BLaER1 (cell line): Measurements from ENCODE around the gene PHKG2.
A peak's percentile ranks its signal among the peaks of the same experiment; 100 is the strongest.

Experiments used
- H3K27ac ChIP-seq: shearing (Covaris generic); formaldehyde crosslinking; 2 replicates; pipeline ENCODE4 v1.8.1; 2022
- H3K27me3 ChIP-seq: shearing (Covaris generic); formaldehyde crosslinking; 2 replicates; pipeline ENCODE4 v1.8.1; 2022
- H3K36me3 ChIP-seq: shearing (Covaris generic); formaldehyde crosslinking; 2 replicates; pipeline ENCODE4 v1.8.1; 2022
- H3K4me1 ChIP-seq: shearing (Covaris generic); formaldehyde crosslinking; 2 replicates; pipeline ENCODE4 v1.8.1; 2022
- H3K4me2 ChIP-seq: shearing (Covaris generic); formaldehyde crosslinking; 2 replicates; pipeline ENCODE4 v1.8.1; 2022
- H3K4me3 ChIP-seq: shearing (Covaris generic); formaldehyde crosslinking; 2 replicates; pipeline ENCODE4 v1.8.1; 2022
- H3K9ac ChIP-seq: shearing (Covaris generic); formaldehyde crosslinking; 2 replicates; pipeline ENCODE4 v1.8.1; 2022
- H3K9me3 ChIP-seq: shearing (Covaris generic); formaldehyde crosslinking; 2 replicates; pipeline ENCODE4 v1.8.1; 2022
- H4K20me1 ChIP-seq: shearing (Covaris generic); formaldehyde crosslinking; 2 replicates; pipeline ENCODE4 v1.8.1; 2022
- Cebpa-rat ChIP-seq: shearing (Covaris generic); IDR thresholded peaks from 2 replicates; pipeline ENCODE4 v1.8.1; 2022

Gene PHKG2

DNA sequence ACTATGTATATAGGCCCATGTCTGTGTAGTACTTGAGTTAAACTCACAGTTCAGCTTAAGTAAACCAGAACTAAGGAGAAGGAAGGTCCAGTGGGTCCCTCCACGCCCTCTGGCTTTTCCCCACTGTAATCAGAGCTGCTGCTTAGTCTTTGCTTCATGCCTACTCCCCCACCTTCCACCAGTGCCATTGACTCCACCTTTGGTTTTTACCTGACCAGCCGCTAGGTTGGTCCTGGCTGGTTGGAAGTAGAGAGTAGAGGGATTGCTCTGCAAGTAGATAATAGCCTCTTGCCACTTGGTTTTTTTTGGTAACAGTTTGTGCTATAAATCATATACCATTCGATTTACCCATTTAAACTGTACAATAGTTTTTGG is 22.8 kb upstream of the PHKG2 start:
- no peak for TF ChIP-seq Cebpa-rat
- Histone ChIP-seq H3K9ac (no peak overlapping the region), H3K4me3 (no peak overlapping the region), H3K4me1 (peaks cover 20% of the 10 kb centered on the region), H4K20me1 (peaks cover 95% of the 10 kb centered on the region), H3K27me3 (no peaks in the 10 kb centered on the region), H3K4me2 (no peak overlapping the region), H3K27ac (no peak overlapping the region), H3K36me3 (peaks cover 97% of the 10 kb centered on the region), H3K9me3 (no peaks in the 10 kb centered on the region)

DNA sequence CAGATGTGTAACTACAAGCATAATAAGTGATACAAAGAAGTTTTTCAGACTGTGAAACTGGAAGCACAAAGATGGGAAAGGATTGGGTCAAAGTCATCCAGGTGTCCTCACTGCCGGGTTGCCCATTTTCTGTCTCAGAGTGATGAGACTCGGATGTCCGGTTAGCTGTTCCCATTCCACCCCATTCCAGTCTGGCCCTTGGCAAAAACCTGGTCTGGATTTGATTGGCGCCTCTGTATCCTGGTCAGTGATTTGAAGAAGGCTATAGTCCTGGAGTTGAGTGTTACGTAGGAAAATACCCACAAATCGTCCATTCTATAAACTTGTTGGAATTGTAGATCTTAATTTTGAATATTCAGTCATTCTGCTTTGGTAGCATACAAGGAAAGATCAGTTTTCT is 19.9 kb upstream of the PHKG2 start:
- Histone ChIP-seq H3K36me3 (peaks cover 97% of the 10 kb centered on the region), H3K27me3 (no peaks in the 10 kb centered on the region), H3K27ac (no peak overlapping the region), H3K4me1 (peaks cover 20% of the 10 kb centered on the region), H4K20me1 (peaks cover 70% of the 10 kb centered on the region), H3K4me2 (peak overlapping the region; percentile 68), H3K9ac (no peak overlapping the region; the same call in 1 of the 2 replicates), H3K9me3 (no peaks in the 10 kb centered on the region), H3K4me3 (no peak overlapping the region)
- TF ChIP-seq Cebpa-rat, result no peak

DNA sequence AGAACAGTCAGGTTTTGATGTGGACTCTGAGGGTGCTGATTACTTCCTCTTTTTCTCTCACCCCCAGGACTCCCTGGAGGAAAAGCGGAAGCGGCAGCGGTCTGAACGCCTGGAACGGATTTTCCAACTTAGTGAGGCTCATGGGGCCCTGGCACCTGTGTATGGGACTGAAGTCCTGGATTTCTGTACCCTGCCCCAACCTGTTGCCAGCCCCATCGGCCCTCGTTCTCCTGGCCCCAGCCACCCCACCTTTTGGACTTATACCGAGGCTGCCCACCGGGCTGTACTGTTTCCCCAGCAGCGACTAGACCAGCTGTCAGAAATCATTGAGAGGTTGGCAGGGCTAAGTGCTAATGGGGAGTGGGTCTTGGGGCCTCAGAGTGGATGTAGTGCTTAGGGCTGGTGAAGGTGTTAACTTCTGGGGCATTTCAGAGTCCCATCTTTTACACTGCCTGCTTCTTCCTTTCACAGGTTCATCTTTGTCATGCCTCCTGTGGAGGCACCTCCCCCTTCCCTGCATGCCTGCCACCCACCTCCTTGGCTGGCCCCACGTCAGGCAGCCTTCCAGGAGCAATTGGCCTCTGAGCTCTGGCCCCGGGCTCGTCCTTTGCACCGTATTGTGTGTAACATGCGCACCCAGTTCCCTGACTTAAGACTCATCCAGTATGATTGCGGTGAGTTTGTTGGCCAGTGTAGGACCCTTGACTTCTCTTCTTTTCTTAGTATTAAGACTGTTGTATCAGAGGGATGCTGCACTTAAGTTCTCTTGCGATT is 19.1 kb upstream of the PHKG2 start:
- H3K4me2 ChIP-seq, result peak overlapping the region; percentile 68
- peaks cover 20% of the 10 kb centered on the region for H3K4me1 ChIP-seq
- H3K9ac ChIP-seq, result no peak overlapping the region
- peak overlapping the region; percentile 66 for H3K27ac ChIP-seq
- TF ChIP-seq Cebpa-rat, result no peak
- H3K9me3 ChIP-seq, result no peaks in the 10 kb centered on the region
- H3K27me3 ChIP-seq, result no peaks in the 10 kb centered on the region
- peaks cover 62% of the 10 kb centered on the region for H4K20me1 ChIP-seq
- H3K36me3 ChIP-seq, result peaks cover 97% of the 10 kb centered on the region
- H3K4me3 ChIP-seq, result no peak overlapping the region

DNA sequence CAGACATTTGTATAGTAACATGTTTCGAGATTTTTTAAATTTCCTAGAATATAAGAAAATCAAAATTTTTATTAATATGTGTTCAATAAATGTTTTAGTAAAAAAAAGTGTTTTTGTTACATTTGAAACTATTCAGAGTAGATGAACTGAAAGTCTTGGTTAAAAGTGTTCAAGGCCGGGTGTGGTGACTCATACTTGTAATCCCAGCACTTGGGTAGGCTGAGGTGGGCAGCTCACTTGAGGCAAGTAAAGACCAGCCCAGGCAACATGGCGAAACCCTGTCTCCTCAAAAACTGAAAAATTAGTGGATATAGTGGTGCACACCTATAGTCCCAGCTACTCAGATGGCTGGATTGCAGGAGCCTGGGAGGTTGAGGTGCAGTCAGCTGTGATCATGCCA is 16.8 kb upstream of the PHKG2 start:
- Histone ChIP-seq H3K27me3 (no peaks in the 10 kb centered on the region), H3K9ac (no peak overlapping the region), H3K27ac (no peak overlapping the region), H3K4me2 (no peak overlapping the region), H3K4me1 (peaks cover 20% of the 10 kb centered on the region), H3K4me3 (no peak overlapping the region), H3K36me3 (peaks cover 97% of the 10 kb centered on the region), H3K9me3 (no peaks in the 10 kb centered on the region), H4K20me1 (peaks cover 39% of the 10 kb centered on the region)
- no peak for TF ChIP-seq Cebpa-rat

DNA sequence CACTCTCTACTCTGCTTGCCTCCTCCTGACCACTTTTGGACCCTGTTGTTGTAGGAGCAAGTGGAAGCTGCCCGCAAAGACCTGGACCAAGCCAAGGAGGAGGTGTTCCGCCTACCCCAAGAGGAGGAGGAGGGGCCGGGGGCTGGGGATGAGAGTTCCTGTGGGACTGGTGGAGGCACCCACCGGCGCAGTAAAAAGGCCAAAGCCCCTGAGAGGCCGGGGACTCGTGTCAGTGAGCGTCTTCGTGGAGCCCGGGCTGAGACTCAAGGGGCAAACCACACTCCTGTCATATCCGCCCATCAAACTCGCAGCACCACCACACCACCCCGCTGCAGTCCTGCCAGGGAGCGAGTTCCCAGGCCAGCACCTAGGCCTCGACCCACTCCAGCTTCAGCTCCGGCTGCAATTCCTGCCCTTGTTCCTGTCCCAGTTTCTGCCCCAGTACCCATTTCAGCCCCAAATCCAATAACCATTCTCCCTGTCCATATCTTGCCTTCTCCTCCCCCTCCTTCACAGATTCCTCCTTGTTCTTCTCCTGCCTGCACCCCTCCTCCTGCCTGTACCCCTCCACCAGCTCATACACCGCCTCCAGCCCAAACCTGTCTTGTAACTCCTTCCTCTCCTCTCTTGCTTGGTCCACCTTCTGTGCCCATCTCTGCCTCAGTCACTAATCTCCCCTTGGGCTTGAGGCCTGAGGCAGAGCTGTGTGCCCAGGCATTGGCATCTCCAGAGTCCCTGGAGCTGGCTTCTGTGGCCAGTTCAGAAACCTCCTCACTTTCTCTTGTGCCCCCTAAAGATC is 11.0 kb upstream of the PHKG2 start:
- TF ChIP-seq Cebpa-rat, result no peak
- Histone ChIP-seq H3K27ac (no peak overlapping the region), H3K9me3 (no peaks in the 10 kb centered on the region), H3K9ac (no peak overlapping the region), H3K4me3 (no peak overlapping the region), H3K4me1 (peaks cover 13% of the 10 kb centered on the region), H3K4me2 (no peak overlapping the region), H4K20me1 (peaks cover 31% of the 10 kb centered on the region), H3K36me3 (peaks cover 100% of the 10 kb centered on the region), H3K27me3 (no peaks in the 10 kb centered on the region)

DNA sequence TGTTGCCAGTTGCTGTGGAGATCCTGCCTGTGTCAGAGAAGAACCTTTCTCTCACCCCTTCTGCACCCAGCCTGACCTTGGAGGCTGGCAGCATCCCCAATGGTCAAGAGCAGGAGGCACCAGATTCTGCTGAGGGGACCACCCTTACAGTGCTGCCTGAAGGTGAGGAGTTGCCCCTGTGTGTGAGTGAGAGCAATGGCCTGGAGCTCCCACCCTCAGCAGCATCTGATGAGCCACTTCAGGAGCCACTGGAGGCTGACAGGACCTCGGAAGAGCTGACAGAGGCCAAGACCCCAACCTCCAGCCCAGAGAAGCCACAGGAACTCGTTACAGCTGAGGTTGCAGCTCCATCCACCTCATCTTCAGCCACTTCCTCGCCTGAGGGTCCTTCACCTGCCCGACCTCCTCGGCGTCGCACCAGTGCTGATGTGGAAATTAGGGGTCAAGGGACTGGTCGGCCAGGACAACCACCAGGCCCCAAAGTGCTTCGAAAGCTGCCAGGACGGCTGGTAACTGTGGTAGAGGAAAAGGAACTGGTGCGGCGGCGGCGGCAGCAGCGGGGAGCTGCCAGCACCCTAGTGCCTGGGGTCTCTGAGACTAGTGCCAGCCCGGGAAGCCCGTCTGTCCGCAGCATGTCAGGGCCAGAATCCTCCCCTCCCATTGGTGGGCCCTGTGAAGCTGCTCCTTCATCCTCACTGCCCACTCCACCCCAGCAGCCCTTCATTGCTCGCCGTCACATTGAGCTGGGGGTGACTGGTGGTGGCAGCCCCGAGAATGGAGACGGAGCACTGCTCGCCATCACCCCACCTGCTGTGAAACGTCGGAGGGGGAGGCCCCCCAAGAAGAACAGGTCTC is 10.2 kb upstream of the PHKG2 start:
- Histone ChIP-seq H3K4me3 (no peak overlapping the region), H3K27me3 (no peaks in the 10 kb centered on the region), H3K9me3 (no peaks in the 10 kb centered on the region), H3K9ac (no peak overlapping the region), H4K20me1 (peaks cover 31% of the 10 kb centered on the region), H3K36me3 (peaks cover 100% of the 10 kb centered on the region), H3K4me2 (no peak overlapping the region), H3K27ac (no peak overlapping the region), H3K4me1 (peaks cover 13% of the 10 kb centered on the region)
- TF ChIP-seq Cebpa-rat, result no peak

DNA sequence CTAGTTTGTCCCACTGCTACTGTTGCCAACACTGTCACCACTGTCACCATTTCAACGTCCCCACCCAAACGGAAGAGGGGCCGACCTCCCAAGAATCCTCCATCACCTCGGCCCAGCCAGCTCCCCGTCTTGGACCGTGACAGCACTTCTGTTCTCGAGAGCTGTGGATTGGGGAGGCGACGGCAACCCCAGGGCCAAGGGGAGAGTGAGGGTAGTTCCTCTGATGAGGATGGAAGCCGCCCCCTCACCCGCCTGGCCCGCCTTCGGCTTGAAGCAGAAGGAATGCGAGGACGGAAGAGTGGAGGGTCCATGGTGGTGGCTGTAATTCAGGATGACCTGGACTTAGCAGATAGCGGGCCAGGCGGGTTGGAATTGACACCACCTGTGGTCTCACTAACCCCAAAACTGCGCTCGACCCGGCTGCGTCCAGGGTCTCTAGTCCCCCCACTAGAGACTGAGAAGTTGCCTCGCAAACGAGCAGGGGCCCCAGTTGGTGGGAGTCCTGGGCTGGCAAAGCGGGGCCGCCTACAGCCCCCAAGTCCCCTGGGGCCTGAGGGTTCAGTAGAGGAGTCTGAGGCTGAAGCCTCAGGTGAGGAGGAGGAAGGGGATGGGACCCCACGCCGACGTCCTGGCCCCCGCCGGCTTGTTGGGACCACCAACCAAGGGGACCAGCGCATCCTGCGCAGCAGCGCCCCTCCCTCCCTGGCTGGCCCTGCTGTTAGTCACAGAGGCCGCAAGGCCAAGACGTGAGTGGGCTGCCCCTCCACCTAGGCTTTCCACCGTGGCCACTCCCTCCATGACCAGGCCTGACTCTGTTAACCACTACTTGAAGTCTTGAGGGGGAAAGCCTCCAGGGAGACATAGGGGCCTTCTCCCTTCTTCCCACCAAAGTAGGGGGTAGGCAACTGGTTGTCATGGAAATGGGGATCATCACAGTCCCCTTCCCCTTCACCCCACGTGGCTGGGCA is 9.0 kb upstream of the PHKG2 start:
- H3K4me1 ChIP-seq, result peaks cover 13% of the 10 kb centered on the region
- no peak for TF ChIP-seq Cebpa-rat
- H3K36me3 ChIP-seq, result peaks cover 100% of the 10 kb centered on the region
- no peak overlapping the region for H3K27ac ChIP-seq
- no peak overlapping the region for H3K9ac ChIP-seq
- H3K4me3 ChIP-seq, result no peak overlapping the region
- H3K27me3 ChIP-seq, result no peaks in the 10 kb centered on the region
- H4K20me1 ChIP-seq, result peaks cover 31% of the 10 kb centered on the region
- H3K9me3 ChIP-seq, result no peaks in the 10 kb centered on the region
- H3K4me2 ChIP-seq, result no peak overlapping the region

DNA sequence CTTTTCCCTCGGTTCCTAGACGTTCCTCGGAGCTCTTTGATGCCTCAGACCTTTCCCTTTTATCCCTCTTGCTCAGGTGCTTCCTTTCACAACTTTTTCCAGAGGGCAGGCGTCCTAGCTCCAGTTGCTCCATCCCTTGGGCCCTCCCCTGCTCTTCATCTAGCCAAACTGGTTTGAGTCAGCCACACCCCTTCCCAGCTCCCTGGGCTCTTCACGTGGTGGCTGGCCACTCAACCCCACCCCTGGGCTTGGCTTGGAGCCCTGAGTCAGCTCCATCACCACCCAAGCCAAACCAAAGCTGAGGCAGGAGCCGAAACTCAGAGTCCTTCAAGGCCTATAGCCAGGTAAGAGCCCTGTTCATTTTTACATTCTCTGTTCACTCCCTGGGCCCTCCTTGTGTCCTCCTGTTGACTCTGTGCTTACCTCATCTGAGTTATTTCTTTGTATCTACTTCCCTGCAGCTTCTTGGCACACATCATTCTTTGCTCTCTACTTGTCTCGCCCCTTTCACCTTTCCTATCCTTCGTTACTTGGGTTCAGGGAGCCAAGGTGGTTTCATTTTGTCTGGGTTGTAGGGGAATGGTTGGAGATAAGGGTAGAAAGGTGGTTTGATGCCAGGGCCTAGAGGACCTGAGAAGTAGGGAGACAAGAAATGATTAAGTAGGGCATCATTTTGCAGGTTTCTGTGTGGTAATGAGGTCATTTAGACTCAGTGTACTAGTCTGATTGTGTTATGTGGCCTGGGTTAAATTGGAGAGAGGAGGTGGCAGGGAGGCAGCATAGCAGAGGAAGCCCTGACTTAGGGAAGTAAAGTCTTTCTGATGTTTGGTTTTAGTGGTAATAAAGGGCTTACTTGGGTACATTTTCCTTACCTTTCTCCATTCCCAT is 7.6 kb upstream of the PHKG2 start:
- H3K27ac ChIP-seq, result no peak overlapping the region
- no peaks in the 10 kb centered on the region for H3K27me3 ChIP-seq
- H4K20me1 ChIP-seq, result peaks cover 31% of the 10 kb centered on the region
- H3K36me3 ChIP-seq, result peaks cover 98% of the 10 kb centered on the region
- no peak overlapping the region for H3K4me2 ChIP-seq
- H3K4me1 ChIP-seq, result peaks cover 13% of the 10 kb centered on the region
- H3K9ac ChIP-seq, result 0 out of 2 replicates have a peak overlapping the region, but pooled peaks have one; percentile 0
- no peak overlapping the region for H3K4me3 ChIP-seq
- H3K9me3 ChIP-seq, result no peaks in the 10 kb centered on the region
- TF ChIP-seq Cebpa-rat, result no peak
